Measurements from ENCODE around the gene AKTIP.
"Not testable (repeated sequence)": the region's sequence is repeated elsewhere in the genome, so short reads cannot be mapped to it uniquely, and the experiment has no call there.

AKTIP gene

GRCh38 chr16:53502331-53503269 lies at the start of gene AKTIP:
TSS of gene AKTIP (minus strand) at chr16:53503209. CDS start at chr16:53500259, 2,950 bp downstream.
- peak in 1 of 2 donors; percentile 9 for DNase-seq (ENCODE audit: low read depth in 2 of 2)

GRCh38 chr16:53549970-53550690 lies 47.1 kb upstream of the AKTIP start:
- peak in 1 of 2 donors; percentile 22 for DNase-seq (ENCODE audit: low read depth in 2 of 2)

GRCh38 chr16:53546988-53547391 lies 44.0 kb upstream of the AKTIP start:
- no peak for DNase-seq (ENCODE audit: low read depth in 2 of 2)

GRCh38 chr16:53545433-53545832 lies 42.4 kb upstream of the AKTIP start:
- no peak for DNase-seq (ENCODE audit: low read depth in 2 of 2)

- no peak for DNase-seq (ENCODE audit: low read depth in 2 of 2)
Measured at GRCh38 chr16:53542283-53542682, 39.3 kb upstream of the AKTIP start.

GRCh38 chr16:53541326-53541725 lies 38.3 kb upstream of the AKTIP start:
- DNase-seq (ENCODE audit: low read depth in 2 of 2) = no peak

- DNase-seq (ENCODE audit: low read depth in 2 of 2) = not testable (repeated sequence)
Measured at GRCh38 chr16:53539759-53540718, 37.0 kb upstream of the AKTIP start.

GRCh38 chr16:53539346-53539745 lies 36.3 kb upstream of the AKTIP start:
- DNase-seq (ENCODE audit: low read depth in 2 of 2) = not testable (repeated sequence)

GRCh38 chr16:53537626-53538025 lies 34.6 kb upstream of the AKTIP start:
- no peak for DNase-seq (ENCODE audit: low read depth in 2 of 2)

GRCh38 chr16:53534206-53534605 lies 31.2 kb upstream of the AKTIP start:
- DNase-seq (ENCODE audit: low read depth in 2 of 2) = no peak

- no peak for DNase-seq (ENCODE audit: low read depth in 2 of 2)
Measured at GRCh38 chr16:53530741-53531140, 27.7 kb upstream of the AKTIP start.

- DNase-seq (ENCODE audit: low read depth in 2 of 2) = no peak
Measured at GRCh38 chr16:53530046-53530445, 27.0 kb upstream of the AKTIP start.

- no peak for DNase-seq (ENCODE audit: low read depth in 2 of 2)
Measured at GRCh38 chr16:53529513-53529912, 26.5 kb upstream of the AKTIP start.

GRCh38 chr16:53528797-53529196 lies 25.8 kb upstream of the AKTIP start:
- DNase-seq (ENCODE audit: low read depth in 2 of 2) = no peak

- no peak for DNase-seq (ENCODE audit: low read depth in 2 of 2)
Measured at GRCh38 chr16:53523971-53524548, 21.1 kb upstream of the AKTIP start.

GRCh38 chr16:53523126-53523804 lies 20.3 kb upstream of the AKTIP start:
- no peak for DNase-seq (ENCODE audit: low read depth in 2 of 2)

GRCh38 chr16:53519417-53520091 lies 16.5 kb upstream of the AKTIP start:
- no peak for DNase-seq (ENCODE audit: low read depth in 2 of 2)

- peak; percentile 58 to 60 for DNase-seq (ENCODE audit: low read depth in 2 of 2)
Measured at GRCh38 chr16:53518550-53519416, 15.8 kb upstream of the AKTIP start.

GRCh38 chr16:53517851-53518250 lies 14.8 kb upstream of the AKTIP start:
- DNase-seq (ENCODE audit: low read depth in 2 of 2) = no peak

Data from stimulated activated CD8-positive, alpha-beta memory T cell treated with anti-CD3 and anti-CD28 coated beads, Interleukin-15, amount 100 ng/mL, for 4 hours (primary cell).